IPS-18c (cell line): ENCODE measurements around the gene ADGRE3.
A peak's percentile ranks its signal among the peaks of the same experiment; 100 is the strongest.

Source experiments
- H3K4me3 ChIP-seq: 2 replicates; pipeline ENCODE4 v1.7.0; 2013; ENCODE audit warnings: low read depth, mild to moderate bottlenecking, low read length, moderate library complexity; ENCODE audit not compliant: insufficient read depth
- H3K9me3 ChIP-seq: one replicate; pipeline ENCODE4 v1.6.1; 2013; ENCODE audit warnings: mild to moderate bottlenecking, low read length, moderate library complexity; ENCODE audit not compliant: control insufficient read depth, insufficient read depth

The ADGRE3 gene

GRCh38 chr19:14674764-14675163 lies at the start of gene ADGRE3:
TSS of gene ADGRE3 (minus strand) at chr19:14674844. CDS start at chr19:14674770, 74 bp downstream.
- Histone ChIP-seq H3K4me3 (no peak within 1 kb of the TSS), H3K9me3 (no peaks in the 10 kb centered on the region)

GRCh38 chr19:14722127-14722526 lies 47.5 kb upstream of the ADGRE3 start:
- Histone ChIP-seq H3K4me3 (no peak overlapping the region), H3K9me3 (peaks cover 23% of the 10 kb centered on the region)

DNA sequence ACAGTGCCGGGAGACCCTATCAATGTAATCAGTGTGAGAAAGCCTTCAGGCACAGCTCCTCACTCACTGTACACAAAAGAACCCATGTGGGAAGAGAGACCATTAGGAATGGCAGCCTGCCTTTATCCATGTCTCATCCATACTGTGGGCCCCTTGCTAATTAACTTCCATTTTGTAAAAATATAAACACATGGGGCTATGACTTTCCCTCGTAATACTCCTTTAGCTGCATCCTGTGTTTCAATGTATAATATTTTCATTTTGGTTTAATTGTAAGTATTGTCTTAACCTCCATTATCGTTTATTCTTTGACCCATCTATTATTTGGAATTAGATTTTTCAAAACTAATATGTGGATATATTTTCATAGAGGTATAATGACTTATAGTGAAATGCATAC lies 44.5 kb upstream of the ADGRE3 start:
- peak overlapping the region; percentile 1; the same call in 1 of the 2 replicates for H3K4me3 ChIP-seq
- H3K9me3 ChIP-seq: peaks cover 29% of the 10 kb centered on the region

- H3K4me3 ChIP-seq: 0 out of 2 replicates have a peak overlapping the region, but pooled peaks have one; percentile 1
- peaks cover 29% of the 10 kb centered on the region for H3K9me3 ChIP-seq
These were observed 44.0 kb upstream of the ADGRE3 start for GRCh38 chr19:14718522-14719116.

GRCh38 chr19:14715841-14716240 lies 41.2 kb upstream of the ADGRE3 start:
- Histone ChIP-seq H3K4me3 (no peak overlapping the region), H3K9me3 (peaks cover 25% of the 10 kb centered on the region)

GRCh38 chr19:14704450-14704849 lies 29.8 kb upstream of the ADGRE3 start:
- H3K9me3 ChIP-seq: no peaks in the 10 kb centered on the region
- H3K4me3 ChIP-seq: no peak overlapping the region

- Histone ChIP-seq H3K9me3 (no peaks in the 10 kb centered on the region), H3K4me3 (no peak overlapping the region)
These were observed 29.2 kb upstream of the ADGRE3 start for GRCh38 chr19:14703833-14704232.

GRCh38 chr19:14700711-14701375 lies 26.2 kb upstream of the ADGRE3 start:
- Histone ChIP-seq H3K4me3 (no peak overlapping the region), H3K9me3 (no peaks in the 10 kb centered on the region)

GRCh38 chr19:14699641-14700040 lies 25.0 kb upstream of the ADGRE3 start:
- H3K9me3 ChIP-seq: no peaks in the 10 kb centered on the region
- no peak overlapping the region for H3K4me3 ChIP-seq

DNA sequence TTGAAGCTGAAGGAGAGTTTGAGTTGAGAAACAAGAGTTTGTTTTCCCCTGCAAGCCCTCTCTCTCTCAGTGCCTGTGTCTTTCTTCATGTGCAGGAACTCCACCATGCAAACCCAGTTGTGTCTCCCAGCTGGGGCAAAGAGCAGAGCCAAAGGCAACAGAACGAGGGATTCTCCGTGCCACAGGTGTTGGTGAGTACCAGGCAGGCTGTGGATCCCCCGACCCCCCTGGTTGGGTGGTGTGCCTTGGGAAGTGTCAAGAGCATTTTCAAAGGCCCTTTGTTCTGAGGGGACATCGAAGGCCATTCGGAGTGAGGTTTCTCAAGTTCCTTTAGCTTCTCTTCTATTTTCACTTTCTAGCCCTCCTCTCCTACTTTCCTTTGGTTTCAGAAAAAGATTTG lies 20.8 kb upstream of the ADGRE3 start:
- no peaks in the 10 kb centered on the region for H3K9me3 ChIP-seq
- no peak overlapping the region for H3K4me3 ChIP-seq

- Histone ChIP-seq H3K4me3 (no peak overlapping the region), H3K9me3 (no peaks in the 10 kb centered on the region)
These were observed 20.1 kb upstream of the ADGRE3 start for GRCh38 chr19:14694641-14695266.

DNA sequence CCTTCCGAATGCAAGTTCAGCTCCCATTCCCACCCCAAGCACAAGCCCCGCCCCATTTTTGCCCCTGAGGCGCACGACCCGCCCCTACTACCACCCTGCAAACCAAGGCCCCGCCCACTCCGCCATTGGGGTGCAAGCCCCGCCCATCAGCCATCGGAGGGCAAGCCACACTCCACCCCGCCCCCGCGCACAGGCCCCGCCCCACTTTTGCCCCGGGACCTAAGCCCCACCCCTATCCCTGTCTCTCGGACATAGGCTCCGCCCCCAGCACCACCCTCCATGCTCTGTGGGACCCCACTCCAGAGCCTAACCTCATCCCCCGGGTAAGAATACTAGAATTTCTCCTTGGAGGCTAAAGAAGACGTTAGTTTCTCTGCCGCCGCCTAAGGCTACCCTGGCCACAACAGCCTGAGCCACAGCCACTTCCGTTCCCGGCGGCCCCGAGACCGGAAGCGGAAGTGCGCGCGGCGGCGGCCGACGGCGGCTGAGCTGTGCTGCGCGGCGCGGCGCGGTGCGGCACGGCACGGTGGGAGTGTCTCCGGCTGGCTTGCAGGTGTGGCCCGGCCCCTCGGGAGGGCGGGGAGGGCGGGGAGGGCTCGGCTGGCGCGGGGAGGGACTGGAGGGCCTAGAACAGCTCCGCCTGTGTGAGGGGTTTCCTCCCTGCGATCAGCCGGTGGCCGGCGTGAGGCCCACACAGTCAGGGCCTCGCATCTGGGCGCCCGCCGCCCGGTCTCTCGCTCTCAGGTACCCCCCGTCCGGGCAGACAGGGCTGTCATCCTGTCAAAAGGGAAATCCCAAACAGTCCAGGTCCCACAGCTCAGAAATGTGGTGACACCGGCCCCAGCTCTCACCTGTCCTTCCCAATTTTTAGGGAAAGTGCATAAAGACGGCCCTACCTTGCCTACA lies 15.2 kb upstream of the ADGRE3 start, which contains the start of gene ZNF333:
ZNF333 (plus strand) TSS at position 451 of the 906 bp plus-strand sequence. CDS start 3,444 bp downstream, outside the sequence.
- H3K9me3 ChIP-seq: no peaks in the 10 kb centered on the region
- peak within 1 kb of the TSS; percentile 86 for H3K4me3 ChIP-seq

DNA sequence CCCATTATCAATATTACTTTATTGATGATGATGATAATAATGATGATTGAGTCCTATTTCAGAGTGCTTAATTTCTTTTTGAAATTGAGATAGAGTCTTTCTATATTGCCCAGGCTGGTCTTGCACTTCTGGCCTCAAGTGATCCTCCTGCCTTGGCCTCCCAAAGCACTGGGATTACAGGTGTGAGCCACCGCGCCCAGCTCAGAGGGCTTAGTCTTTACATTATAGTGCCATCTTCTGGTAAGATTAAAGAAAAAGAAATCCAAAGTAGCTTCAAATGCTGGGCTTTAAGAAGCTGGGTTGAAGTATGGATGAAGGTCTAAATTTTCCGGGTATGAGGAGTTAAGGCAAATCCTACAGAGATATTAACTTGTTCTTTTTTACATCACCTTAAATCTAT lies 11.8 kb upstream of the ADGRE3 start:
- no peaks in the 10 kb centered on the region for H3K9me3 ChIP-seq
- H3K4me3 ChIP-seq: no peak overlapping the region

DNA sequence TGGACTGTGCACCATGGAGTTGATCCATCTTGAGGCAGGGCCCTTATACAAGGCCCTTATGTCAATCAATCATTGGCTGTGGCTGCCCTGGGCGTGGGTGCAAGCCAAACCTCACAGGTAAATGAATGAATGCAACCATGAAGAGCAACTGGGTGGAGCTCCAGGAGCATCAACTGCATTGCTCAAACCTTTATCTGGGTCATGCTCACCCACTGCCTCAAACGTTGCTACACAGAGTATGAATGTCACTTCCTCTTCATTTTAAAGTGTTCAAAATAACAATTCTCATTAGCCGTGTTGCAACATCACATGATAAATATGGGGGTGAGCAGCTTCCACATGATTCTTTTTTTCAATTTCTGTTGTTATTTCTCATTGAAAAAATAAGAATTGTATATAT lies 8.8 kb upstream of the ADGRE3 start:
- no peaks in the 10 kb centered on the region for H3K9me3 ChIP-seq
- H3K4me3 ChIP-seq: no peak overlapping the region

DNA sequence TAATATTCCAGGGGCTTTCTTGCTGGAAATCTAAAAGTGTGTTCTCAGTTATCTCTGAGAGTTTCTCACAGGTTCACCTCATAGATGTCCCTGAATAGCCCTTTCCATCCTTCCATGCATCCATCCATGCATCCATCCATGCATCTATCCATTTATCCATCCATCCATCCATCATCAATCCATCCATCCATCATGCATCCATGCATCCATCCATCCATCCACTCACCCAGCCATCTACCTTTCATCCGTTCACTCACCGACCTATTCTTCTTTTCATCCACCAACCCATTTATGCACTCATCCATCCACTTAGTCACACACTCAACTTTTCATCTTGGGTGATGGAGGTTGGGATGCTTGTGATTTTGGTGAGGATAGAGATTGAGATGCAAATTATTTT lies 7.4 kb upstream of the ADGRE3 start:
- Histone ChIP-seq H3K4me3 (no peak overlapping the region), H3K9me3 (no peaks in the 10 kb centered on the region)

DNA sequence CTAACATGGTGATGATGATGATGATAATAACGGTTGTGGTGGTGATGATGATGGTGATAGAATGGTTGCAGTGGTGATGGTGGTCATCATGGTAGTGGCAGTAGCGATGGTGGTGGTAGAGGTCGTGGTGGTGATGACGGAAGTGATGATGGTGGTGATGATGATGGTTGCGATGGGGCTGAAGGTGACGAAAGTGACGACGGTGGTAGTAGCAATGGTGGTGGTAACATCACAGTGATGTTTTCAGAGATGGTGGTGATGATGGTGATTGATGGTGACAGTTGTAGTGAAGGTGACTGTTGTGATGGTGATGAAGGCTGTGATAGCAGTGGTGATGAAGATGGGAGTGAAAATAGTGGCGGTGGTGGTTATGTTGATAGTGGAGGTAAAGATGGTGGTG lies 3.6 kb upstream of the ADGRE3 start:
- no peaks in the 10 kb centered on the region for H3K9me3 ChIP-seq
- no peak overlapping the region for H3K4me3 ChIP-seq

- Histone ChIP-seq H3K4me3 (no peak overlapping the region), H3K9me3 (no peaks in the 10 kb centered on the region)
These were observed 2.8 kb upstream of the ADGRE3 start for GRCh38 chr19:14677464-14677863.
